Naive thymus-derived CD4-positive, alpha-beta T cell (primary cell): ENCODE data around the gene RPL19. TPM values are rescaled to one million over a fixed set of nuclear protein-coding genes. Genes with fewer than 3 reads are reported as not detected.

Source experiments
- ATAC-seq: fragments of 150-1000 bp; cut with Tn5 transposase; 2 replicates; pipeline ENCODE4 v1.10.0; 2021; ENCODE audit warnings: mild to moderate bottlenecking, moderate library complexity
- CTCF ChIA-PET: fragments of 350-600 bp; sonication (Branson Sonifier 250); formaldehyde crosslinking; loops from one replicate; lab custom pipeline; 2021; ENCODE audit warnings: antibody characterized with exemption; lab: Charles Lee
- POLR2A ChIA-PET: fragments of 350-600 bp; sonication (Branson Sonifier 250); formaldehyde crosslinking; loops from one replicate; lab custom pipeline; 2021; ENCODE audit warnings: antibody characterized with exemption, inconsistent platforms; lab: Charles Lee
- DNase-seq, 9 donors: peaks; one replicate each; pipeline versions ENCODE4 v3.0.0 to v3.0.0-alpha.2; 2020 to 2022; ENCODE audit warnings: mixed read lengths in 1 of 9
- H3K27ac ChIP-seq: one replicate; pipeline ENCODE4 v1.7.0; 2013; ENCODE audit warnings: mild to moderate bottlenecking, low read depth, low read length, moderate library complexity
- H3K27me3 ChIP-seq, 2 donors: one replicate each; pipeline ENCODE4 v1.7.0; 2013; ENCODE audit warnings: low read length in 2 of 2, mild to moderate bottlenecking in 2 of 2, moderate library complexity in 2 of 2; ENCODE audit not compliant: control insufficient read depth in 2 of 2, insufficient read depth in 2 of 2
- H3K36me3 ChIP-seq, 3 experiments: 1 replicate in 2 of 3; 2 replicates in 1 of 3; pipeline ENCODE4 v1.7.0; 2013; ENCODE audit warnings: low read length in 3 of 3, mild to moderate bottlenecking in 3 of 3, moderate library complexity in 1 of 3; ENCODE audit not compliant: insufficient read depth in 3 of 3, control insufficient read depth in 2 of 3
- H3K4me1 ChIP-seq, 2 donors: one replicate each; pipeline ENCODE4 v1.7.0; 2013; ENCODE audit warnings: low read length in 2 of 2, mild to moderate bottlenecking in 2 of 2, moderate library complexity in 1 of 2; ENCODE audit not compliant: control insufficient read depth in 2 of 2, insufficient read depth in 2 of 2
- H3K4me3 ChIP-seq: 2 replicates; pipeline ENCODE4 v1.7.0; 2013; ENCODE audit warnings: mild to moderate bottlenecking, low read length
- H3K9me3 ChIP-seq, 3 experiments: 1 replicate in 2 of 3; 2 replicates in 1 of 3; pipeline ENCODE4 v1.7.0; 2013; ENCODE audit warnings: low read length in 3 of 3; ENCODE audit not compliant: control insufficient read depth in 2 of 3
- H3K27ac Mint-ChIP-seq, 9 donors: one replicate each; pipeline ENCODE4 v1.8.0; 2020 to 2022; ENCODE audit warnings: mixed read lengths in 9 of 9, mild to moderate bottlenecking in 8 of 9, moderate library complexity in 5 of 9, inconsistent platforms in 2 of 9
- H3K27me3 Mint-ChIP-seq, 5 donors: one replicate each; pipeline ENCODE4 v1.8.0; 2021 to 2022; ENCODE audit warnings: mixed read lengths in 5 of 5, mild to moderate bottlenecking in 1 of 5
- H3K36me3 Mint-ChIP-seq, 5 donors: one replicate each; pipeline ENCODE4 v1.8.0; 2020 to 2022; ENCODE audit warnings: mixed read lengths in 5 of 5, mild to moderate bottlenecking in 3 of 5, inconsistent platforms in 1 of 5
- H3K4me1 Mint-ChIP-seq, 7 donors: one replicate each; pipeline ENCODE4 v1.8.0; 2020 to 2022; ENCODE audit warnings: mixed read lengths in 7 of 7, mild to moderate bottlenecking in 3 of 7, inconsistent platforms in 1 of 7
- H3K4me3 Mint-ChIP-seq, 10 donors: one replicate each; pipeline ENCODE4 v1.8.0; 2020 to 2022; ENCODE audit warnings: mild to moderate bottlenecking in 10 of 10, mixed read lengths in 10 of 10, moderate library complexity in 6 of 10, inconsistent platforms in 2 of 10
- H3K9me3 Mint-ChIP-seq, 11 donors: one replicate each; pipeline ENCODE4 v1.8.0; 2020 to 2022; ENCODE audit warnings: mixed read lengths in 11 of 11, mild to moderate bottlenecking in 4 of 11, inconsistent platforms in 1 of 11, moderate library complexity in 1 of 11
- intact Hi-C, 2 donors: fragments of 100-400 bp; cut with micrococcal nuclease; formaldehyde crosslinking; loops; one replicate each; pipeline ENCODE4 v1.15.1; 2023
- polyA plus RNA-seq, 2 donors: library from polyadenylated mRNA; unstranded; fragments of 300-500 nt; fragmentation: Illumina TruSeq; gene quantifications; one replicate each; pipeline ENCODE4 v1.2.3, GENCODE V29; 2021
- total RNA-seq, 6 experiments: library from RNA in 5 of 6; stranded (reverse) in 5 of 6; gene quantifications; 1 replicate in 5 of 6; 2 replicates in 1 of 6; pipeline ENCODE4 v1.2.3 and lab custom pipeline; 2021 to 2026

The RPL19 gene
- total and polyA plus RNA-seq, 7 experiments from 2014 or later = 1,932 to 4,957 (median 3,802) TPM

DNA sequence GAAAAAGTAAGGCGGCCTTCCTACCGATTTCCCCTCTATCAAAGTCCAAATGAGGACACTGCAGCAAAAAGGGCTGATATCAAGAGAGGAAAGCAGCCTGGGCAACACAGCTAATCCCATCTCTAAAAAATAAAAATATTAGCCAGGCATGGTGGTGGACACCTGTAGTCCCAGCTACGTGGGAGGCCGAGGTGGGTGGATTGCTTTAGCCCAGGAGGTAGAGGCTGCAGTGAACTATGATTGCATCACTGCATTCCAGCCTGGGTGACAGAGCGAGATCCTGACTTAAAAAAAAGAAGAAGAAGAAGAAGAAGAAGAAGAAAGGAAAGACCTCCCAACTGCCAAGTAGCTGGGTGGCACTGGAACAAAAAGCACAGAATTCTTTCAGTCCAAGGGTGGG, 17.0 kb upstream of the RPL19 start:
- no peaks in the 10 kb centered on the region for H3K27me3 Mint-ChIP-seq
- H3K4me3 ChIP-seq = no peak overlapping the region
- CTCF ChIA-PET = interaction anchor here (0.7 to 1.6 kb wide), 2 partner anchors 9 to 50 kb away, joined by 3 to 10 read pairs; no protein-coding TSS in a partner anchor
- H3K27ac ChIP-seq = no peak overlapping the region
- no peaks in the 10 kb centered on the region for H3K9me3 ChIP-seq
- H3K27ac Mint-ChIP-seq = no peak overlapping the region
- peaks cover 0 to 39% (median 0%) of the 10 kb centered on the region in 3 experiments for H3K36me3 ChIP-seq
- H3K4me1 ChIP-seq = no peaks in the 10 kb centered on the region
- no peak for DNase-seq
- POLR2A ChIA-PET = interaction anchor here (1.0 kb wide), 2 partner anchors 13 to 17 kb away, joined by 3 read pairs; partner anchors contain the start of gene RPL19
- H3K36me3 Mint-ChIP-seq = peaks cover 5 to 18% (median 11%) of the 10 kb centered on the region in 5 donors
- no peak for ATAC-seq
- no peaks in the 10 kb centered on the region for H3K27me3 ChIP-seq
- H3K4me1 Mint-ChIP-seq = peaks cover 0 to 4% (median 0%) of the 10 kb centered on the region in 7 donors
- no peaks in the 10 kb centered on the region for H3K9me3 Mint-ChIP-seq
- H3K4me3 Mint-ChIP-seq = no peak overlapping the region
- intact Hi-C loops = no loop called here

- CTCF ChIA-PET = interaction anchor here (0.7 to 1.6 kb wide), 2 partner anchors 10 to 49 kb away, joined by 3 to 10 read pairs; no protein-coding TSS in a partner anchor
- Histone ChIP-seq H3K4me3 (no peak overlapping the region), H3K36me3 (peaks cover 0 to 39% (median 0%) of the 10 kb centered on the region in 3 experiments), H3K4me1 (no peaks in the 10 kb centered on the region), H3K9me3 (no peaks in the 10 kb centered on the region), H3K27me3 (no peaks in the 10 kb centered on the region), H3K27ac (no peak overlapping the region)
- intact Hi-C loops = no loop called here
- Mint-ChIP-seq H3K36me3 (peaks cover 5 to 18% (median 11%) of the 10 kb centered on the region in 5 donors), H3K4me3 (no peak overlapping the region), H3K27me3 (no peaks in the 10 kb centered on the region), H3K9me3 (no peaks in the 10 kb centered on the region), H3K27ac (no peak overlapping the region), H3K4me1 (peaks cover 0 to 4% (median 0%) of the 10 kb centered on the region in 7 donors)
- DNase-seq = no peak
- no peak for ATAC-seq
- POLR2A ChIA-PET = interaction anchor here (1.0 kb wide), 2 partner anchors 12 to 16 kb away, joined by 3 read pairs; partner anchors contain the start of gene RPL19
Measured at GRCh38 chr17:39183720-39184119, 16.4 kb upstream of the RPL19 start.

DNA sequence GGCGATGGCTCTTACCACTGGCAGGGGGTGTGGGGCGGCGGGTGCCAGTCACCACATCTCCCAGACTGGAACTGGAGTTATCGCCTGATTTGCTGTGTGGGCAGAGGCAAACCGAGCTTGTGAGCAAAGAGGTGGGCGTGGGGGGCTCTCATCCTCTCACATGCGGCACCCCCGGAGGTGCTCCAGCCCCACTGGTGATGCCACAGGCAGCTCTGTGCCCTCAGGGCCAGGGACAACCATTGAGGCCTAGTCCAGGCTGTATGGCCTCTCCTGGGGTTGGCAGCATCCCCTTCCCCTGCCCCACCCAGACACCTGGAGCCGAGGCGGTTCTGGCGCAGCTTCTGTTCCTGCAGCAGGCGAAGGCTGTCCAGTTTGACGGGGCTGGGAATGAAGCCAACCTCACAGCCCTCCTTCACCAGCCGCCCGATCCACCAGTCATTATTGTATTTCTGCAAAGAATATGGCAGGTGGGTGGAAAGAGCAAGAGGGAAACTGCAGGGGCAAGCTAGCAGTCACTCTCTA, 13.5 kb upstream of the RPL19 start:
- ChIA-PET CTCF (no interaction called here), POLR2A (no interaction called here)
- Histone ChIP-seq H3K27ac (no peak overlapping the region), H3K4me1 (no peaks in the 10 kb centered on the region), H3K27me3 (no peaks in the 10 kb centered on the region), H3K4me3 (no peak overlapping the region), H3K9me3 (no peaks in the 10 kb centered on the region), H3K36me3 (peaks cover 0 to 42% (median 0%) of the 10 kb centered on the region in 3 experiments)
- Mint-ChIP-seq H3K4me3 (no peak overlapping the region), H3K36me3 (peaks cover 5 to 18% (median 11%) of the 10 kb centered on the region in 5 donors), H3K4me1 (peaks cover 0 to 4% (median 0%) of the 10 kb centered on the region in 7 donors), H3K9me3 (no peaks in the 10 kb centered on the region), H3K27ac (no peak overlapping the region), H3K27me3 (no peaks in the 10 kb centered on the region)
- intact Hi-C loops = no loop called here
- ATAC-seq (no peak), DNase-seq (no peak)

GRCh38 chr17:39187152-39187830, 12.8 kb upstream of the RPL19 start:
- H3K4me1 ChIP-seq = no peaks in the 10 kb centered on the region
- no peaks in the 10 kb centered on the region for H3K9me3 ChIP-seq
- Mint-ChIP-seq H3K4me1 (peaks cover 0 to 6% (median 0%) of the 10 kb centered on the region in 7 donors), H3K27me3 (no peaks in the 10 kb centered on the region), H3K27ac (no peak overlapping the region), H3K9me3 (no peaks in the 10 kb centered on the region), H3K4me3 (no peak overlapping the region), H3K36me3 (peaks cover 6 to 19% (median 11%) of the 10 kb centered on the region in 5 donors)
- intact Hi-C loops = no loop called here
- ChIA-PET CTCF (no interaction called here), POLR2A (no interaction called here)
- H3K27me3 ChIP-seq = no peaks in the 10 kb centered on the region
- no peak for DNase-seq
- no peak overlapping the region for H3K27ac ChIP-seq
- H3K36me3 ChIP-seq = peaks cover 0 to 49% (median 0%) of the 10 kb centered on the region in 3 experiments
- no peak overlapping the region for H3K4me3 ChIP-seq
- no peak for ATAC-seq

DNA sequence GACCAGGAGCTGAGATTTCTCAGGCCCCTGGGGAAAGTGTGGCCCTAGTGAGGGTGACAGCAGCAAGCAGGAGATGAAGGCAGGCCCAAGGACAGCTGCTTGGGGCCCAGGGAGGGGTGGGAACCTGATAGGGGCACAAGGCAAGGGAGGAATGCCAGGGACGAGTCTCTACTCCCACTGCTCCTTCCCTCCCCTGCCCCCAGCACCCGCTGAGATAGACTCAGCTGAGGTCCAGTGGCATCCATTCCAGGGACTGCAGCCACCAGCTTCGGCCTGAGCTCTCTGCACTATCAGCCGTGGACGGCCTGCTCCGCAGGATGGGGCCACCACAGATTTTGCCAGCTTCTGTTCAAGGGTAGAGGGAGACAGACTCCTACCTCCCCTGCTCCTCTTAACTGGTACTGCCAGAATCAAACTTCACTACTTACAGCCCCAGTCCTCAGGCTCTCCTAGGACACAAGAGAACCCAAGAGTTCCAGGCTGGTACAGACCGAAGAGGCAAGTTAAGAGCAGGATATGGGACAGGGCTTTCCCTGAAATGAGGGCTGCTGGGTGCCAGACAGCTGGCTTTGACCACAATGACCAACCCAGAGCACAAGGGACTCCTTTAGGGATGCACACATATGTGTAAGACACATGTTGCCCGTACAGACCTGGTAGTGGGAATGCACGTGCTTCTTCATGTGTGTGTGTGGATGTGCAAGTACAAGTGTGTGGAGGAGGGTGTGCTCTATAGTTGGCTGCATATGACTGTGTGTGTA, 8.2 kb upstream of the RPL19 start:
- no peak overlapping the region for H3K4me3 Mint-ChIP-seq
- H3K4me1 ChIP-seq = peaks cover 9 to 16% of the 10 kb centered on the region in 2 donors
- H3K9me3 Mint-ChIP-seq = no peaks in the 10 kb centered on the region
- peaks cover 16 to 30% (median 24%) of the 10 kb centered on the region in 7 donors for H3K4me1 Mint-ChIP-seq
- H3K27ac ChIP-seq = no peak overlapping the region
- H3K4me3 ChIP-seq = no peak overlapping the region
- no peaks in the 10 kb centered on the region for H3K27me3 Mint-ChIP-seq
- no peak for ATAC-seq
- H3K36me3 ChIP-seq = peaks cover 0 to 16% (median 0%) of the 10 kb centered on the region in 3 experiments
- intact Hi-C loops = no loop called here
- no peaks in the 10 kb centered on the region for H3K27me3 ChIP-seq
- ChIA-PET CTCF (interaction anchor here (0.7 kb wide), 1 partner anchor 15 kb away, joined by 3 read pairs; no protein-coding TSS in a partner anchor), POLR2A (no interaction called here)
- no peaks in the 10 kb centered on the region for H3K9me3 ChIP-seq
- peaks cover 0 to 9% (median 4%) of the 10 kb centered on the region in 5 donors for H3K36me3 Mint-ChIP-seq
- H3K27ac Mint-ChIP-seq = peak overlapping the region in 2 of 9 donors; percentile 16 to 35
- DNase-seq = no peak

- ChIA-PET POLR2A (no interaction called here), CTCF (interaction anchor here (1.4 kb wide), 1 partner anchor 28 kb away, joined by 3 read pairs; no protein-coding TSS in a partner anchor)
- H3K9me3 ChIP-seq = no peaks in the 10 kb centered on the region
- H3K27ac Mint-ChIP-seq = peak overlapping the region in 1 of 9 donors; percentile 45
- no peaks in the 10 kb centered on the region for H3K27me3 ChIP-seq
- peaks cover 0 to 9% (median 4%) of the 10 kb centered on the region in 5 donors for H3K36me3 Mint-ChIP-seq
- H3K4me3 ChIP-seq = no peak overlapping the region
- H3K4me1 ChIP-seq = peaks cover 10 to 17% of the 10 kb centered on the region in 2 donors
- no peaks in the 10 kb centered on the region for H3K9me3 Mint-ChIP-seq
- ATAC-seq = no peak
- intact Hi-C loops = no loop called here
- no peaks in the 10 kb centered on the region for H3K27me3 Mint-ChIP-seq
- peaks cover 0 to 10% (median 0%) of the 10 kb centered on the region in 3 experiments for H3K36me3 ChIP-seq
- no peak for DNase-seq
- H3K4me1 Mint-ChIP-seq = peaks cover 16 to 32% (median 24%) of the 10 kb centered on the region in 7 donors
- no peak overlapping the region for H3K27ac ChIP-seq
- no peak overlapping the region for H3K4me3 Mint-ChIP-seq
Measured at GRCh38 chr17:39192901-39193300, 7.2 kb upstream of the RPL19 start.
